AG09319 (cell line): ENCODE results near the gene SLC39A13.

Source experiments
- DNase-seq: peaks from one replicate; pipeline ENCODE4 v3.0.0-alpha.2; 2010; ENCODE audit warnings: low read depth; ENCODE audit errors: extremely low read depth
- TF ChIP-seq, protein P1 (sequence below): IDR thresholded peaks from 2 replicates; pipeline ENCODE4 v1.5.1; 2011; ENCODE audit warnings: low read depth, mild to moderate bottlenecking, inconsistent platforms, low read length, moderate library complexity

The SLC39A13 gene

GRCh38 chr11:47407746-47408590 lies at the start of gene SLC39A13:
TSS of gene SLC39A13 (plus strand) at chr11:47408590. CDS start at chr11:47410095, 1,505 bp downstream.
- DNase-seq: peak; percentile 95
- TF ChIP-seq, protein P1, sequence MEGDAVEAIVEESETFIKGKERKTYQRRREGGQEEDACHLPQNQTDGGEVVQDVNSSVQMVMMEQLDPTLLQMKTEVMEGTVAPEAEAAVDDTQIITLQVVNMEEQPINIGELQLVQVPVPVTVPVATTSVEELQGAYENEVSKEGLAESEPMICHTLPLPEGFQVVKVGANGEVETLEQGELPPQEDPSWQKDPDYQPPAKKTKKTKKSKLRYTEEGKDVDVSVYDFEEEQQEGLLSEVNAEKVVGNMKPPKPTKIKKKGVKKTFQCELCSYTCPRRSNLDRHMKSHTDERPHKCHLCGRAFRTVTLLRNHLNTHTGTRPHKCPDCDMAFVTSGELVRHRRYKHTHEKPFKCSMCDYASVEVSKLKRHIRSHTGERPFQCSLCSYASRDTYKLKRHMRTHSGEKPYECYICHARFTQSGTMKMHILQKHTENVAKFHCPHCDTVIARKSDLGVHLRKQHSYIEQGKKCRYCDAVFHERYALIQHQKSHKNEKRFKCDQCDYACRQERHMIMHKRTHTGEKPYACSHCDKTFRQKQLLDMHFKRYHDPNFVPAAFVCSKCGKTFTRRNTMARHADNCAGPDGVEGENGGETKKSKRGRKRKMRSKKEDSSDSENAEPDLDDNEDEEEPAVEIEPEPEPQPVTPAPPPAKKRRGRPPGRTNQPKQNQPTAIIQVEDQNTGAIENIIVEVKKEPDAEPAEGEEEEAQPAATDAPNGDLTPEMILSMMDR: peak; percentile 44

DNA sequence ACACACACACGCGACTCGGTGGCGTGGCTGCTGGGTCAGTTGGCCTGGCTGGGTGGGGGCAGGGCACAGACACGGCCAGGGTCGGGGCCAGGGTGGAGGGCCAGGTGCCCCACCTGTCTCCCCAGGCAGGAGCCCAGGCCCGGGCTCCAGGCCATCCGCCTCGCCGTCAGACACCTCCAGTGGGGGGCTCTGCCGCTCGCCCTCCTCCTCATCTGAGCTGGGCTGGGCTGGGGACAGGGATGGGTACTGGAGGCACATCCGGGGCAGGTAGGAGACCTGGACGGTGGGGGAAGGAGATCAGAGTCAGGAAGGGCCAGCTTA lies 49.7 kb upstream of the SLC39A13 start:
- TF ChIP-seq, protein P1: no peak
- DNase-seq: no peak

DNA sequence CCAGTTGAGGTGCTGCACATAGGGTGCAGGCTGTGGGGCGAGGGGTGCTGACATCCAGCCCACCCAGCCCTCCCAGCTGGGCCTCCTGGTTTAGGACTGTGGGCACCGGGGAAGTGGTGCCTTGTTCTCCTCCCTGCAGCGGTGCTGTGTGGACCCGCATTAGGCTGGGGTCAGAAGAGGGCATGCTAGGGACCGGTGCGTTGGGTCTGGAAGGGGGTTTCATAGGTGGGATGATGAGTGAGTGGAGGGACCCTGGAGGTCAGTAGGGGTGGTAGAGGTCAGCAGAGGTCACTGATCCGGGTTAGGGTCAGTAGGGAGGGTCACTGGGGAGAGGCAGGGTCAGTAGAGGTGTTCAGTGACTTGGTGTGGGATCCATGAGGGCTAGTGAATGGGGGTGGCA lies 49.2 kb upstream of the SLC39A13 start:
- DNase-seq: no peak

GRCh38 chr11:47359586-47359985 lies 48.8 kb upstream of the SLC39A13 start:
- TF ChIP-seq, protein P1: no peak
- no peak for DNase-seq

More for the DNA sequence above, 49.2 kb upstream of the SLC39A13 start:
- TF ChIP-seq, protein P1: no peak

- TF ChIP-seq, protein P1: no peak
- DNase-seq: no peak
These were observed 48.0 kb upstream of the SLC39A13 start for GRCh38 chr11:47360341-47360740.

DNA sequence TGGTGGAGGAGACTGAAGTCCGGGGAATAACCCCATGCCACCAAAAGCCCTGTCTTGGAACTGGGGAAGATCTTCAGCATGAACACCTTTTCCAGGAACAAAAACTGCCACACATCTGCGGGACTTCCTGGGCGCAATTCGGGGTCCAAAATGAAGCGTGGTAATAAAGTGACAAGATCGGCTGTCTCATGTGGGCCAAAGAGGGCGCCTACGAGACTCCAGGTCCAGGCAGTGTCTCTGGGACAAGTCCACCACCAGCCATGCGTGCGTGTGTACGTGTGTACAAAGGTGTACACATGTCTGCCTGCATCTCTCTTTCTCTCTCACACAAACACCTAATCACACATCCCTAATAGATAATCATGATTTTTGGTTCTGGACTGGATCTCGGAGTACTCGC lies 47.0 kb upstream of the SLC39A13 start:
- DNase-seq: no peak
- TF ChIP-seq, protein P1: no peak

DNA sequence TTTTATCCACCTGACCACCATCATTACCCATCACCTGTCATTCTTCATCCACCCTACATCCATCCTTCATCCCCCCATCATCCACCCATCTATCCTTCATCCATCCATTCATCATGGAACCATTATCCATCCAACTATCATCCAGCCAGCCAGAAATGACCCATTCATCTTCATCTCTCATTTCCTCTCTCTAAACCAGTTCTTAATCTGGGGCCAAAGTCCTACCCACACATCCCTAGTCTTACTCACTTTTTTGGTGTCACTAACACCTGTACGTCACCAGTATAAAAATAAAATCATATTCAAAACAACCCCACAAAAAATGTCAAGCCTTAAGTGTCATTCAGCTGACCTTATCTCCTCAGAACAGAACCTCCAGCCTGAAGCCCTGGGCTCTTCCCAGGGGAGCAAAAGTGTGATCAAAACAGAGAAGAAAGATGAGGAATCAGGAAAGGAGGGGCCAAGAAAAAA lies 42.3 kb upstream of the SLC39A13 start:
- no peak for DNase-seq
- TF ChIP-seq, protein P1: no peak
